Smooth muscle cell (in vitro differentiated cells): ENCODE results near the gene KLHL30. TPM values are rescaled to one million over a fixed set of nuclear protein-coding genes. Genes with fewer than 3 reads are reported as not detected.

Experiments
- DNase-seq: peaks from one replicate; lab custom pipeline; 2025; ENCODE audit not compliant: unreplicated experiment; lab: John Stamatoyannopoulos, UW
- H2AFZ ChIP-seq: fragments of 200-600 bp; sonication (generic); 2 replicates; pipeline ENCODE4 v1.6.0; 2016; ENCODE audit warnings: antibody characterized with exemption, low read depth, mild to moderate bottlenecking
- H3F3A ChIP-seq: fragments of 200-600 bp; sonication (generic); 2 replicates; pipeline ENCODE4 v1.6.0; 2017; ENCODE audit warnings: antibody characterized with exemption, low read depth
- H3K27ac ChIP-seq: fragments of 200-600 bp; sonication (generic); 2 replicates; pipeline ENCODE4 v1.5.1; 2016; ENCODE audit warnings: low read depth, mild to moderate bottlenecking
- H3K27me3 ChIP-seq: fragments of 200-600 bp; sonication (generic); 2 replicates; pipeline ENCODE4 v1.6.1; 2016; ENCODE audit warnings: low read depth, mild to moderate bottlenecking
- H3K36me3 ChIP-seq: fragments of 200-600 bp; sonication (generic); 2 replicates; pipeline ENCODE4 v1.5.1; 2016; ENCODE audit warnings: low read depth
- H3K4me1 ChIP-seq: fragments of 200-600 bp; sonication (generic); 2 replicates; pipeline ENCODE4 v1.5.1; 2016; ENCODE audit warnings: low read depth
- H3K4me2 ChIP-seq: fragments of 200-600 bp; sonication (generic); 2 replicates; pipeline ENCODE4 v1.6.0; 2016; ENCODE audit warnings: mild to moderate bottlenecking
- H3K4me3 ChIP-seq: fragments of 200-600 bp; sonication (generic); 2 replicates; pipeline ENCODE4 v1.5.1; 2016; ENCODE audit warnings: mild to moderate bottlenecking
- H3K79me2 ChIP-seq: fragments of 200-600 bp; sonication (generic); 2 replicates; pipeline ENCODE4 v1.6.0; 2016; ENCODE audit warnings: low read depth, mild to moderate bottlenecking
- H3K9ac ChIP-seq: fragments of 200-600 bp; sonication (generic); 2 replicates; pipeline ENCODE4 v1.6.0; 2016; ENCODE audit warnings: low read depth
- H3K9me3 ChIP-seq: fragments of 200-600 bp; sonication (generic); replicated peaks from 2 replicates; pipeline ENCODE4 v1.5.1; 2016; ENCODE audit warnings: low read depth
- H4K20me1 ChIP-seq: fragments of 200-600 bp; sonication (generic); 2 replicates; pipeline ENCODE4 v1.6.0; 2016; ENCODE audit warnings: low read depth
- CTCF ChIP-seq: fragments of 200-600 bp; sonication (generic); IDR thresholded peaks from 2 replicates; pipeline ENCODE4 v1.5.1; 2017; ENCODE audit warnings: borderline replicate concordance, mild to moderate bottlenecking, antibody characterized with exemption; ENCODE audit not compliant: insufficient read depth, poor library complexity, severe bottlenecking
- WGBS: methylation state at CpG from one replicate; pipeline ENCODE4 v1.1.7; 2016; ENCODE audit warnings: low lambda C conversion rate; 5-methylcytosine and 5-hydroxymethylcytosine counted together
- polyA plus RNA-seq: library from polyadenylated mRNA; unstranded; fragments of >200 nt; fragmentation: Nextera tagmentation; extraction: Ambion mirVana; gene quantifications from 2 replicates; pipeline ENCODE4 v1.2.1, GENCODE V29; 2016
- total RNA-seq: library from RNA; depleted of rRNA; stranded (reverse); fragments of >200 nt; gene quantifications from 2 replicates; pipeline ENCODE4 v1.2.3, GENCODE V29; 2014

KLHL30 gene
- total and polyA plus RNA-seq, 2 experiments from 2014 or later: 0.31 TPM; not detected in 1

GRCh38 chr2:238131761-238132462 lies 6.6 kb upstream of the KLHL30 start:
- H3K36me3 ChIP-seq: no peaks in the 10 kb centered on the region
- H3K9ac ChIP-seq: no peak overlapping the region
- H3K27ac ChIP-seq: no peak overlapping the region
- DNase-seq: no peak
- no peaks in the 10 kb centered on the region for H3K79me2 ChIP-seq
- H3K27me3 ChIP-seq: no peaks in the 10 kb centered on the region
- no peak overlapping the region for H3K4me3 ChIP-seq
- H3K4me2 ChIP-seq: no peak overlapping the region
- no peak for TF ChIP-seq CTCF
- no peaks in the 10 kb centered on the region for H3K4me1 ChIP-seq
- H3F3A ChIP-seq: no peaks in the 10 kb centered on the region
- no peaks in the 10 kb centered on the region for H3K9me3 ChIP-seq
- 90% methylated on average over 14 of the region's 14 CpGs for WGBS
- H2AFZ ChIP-seq: no peak overlapping the region
- no peaks in the 10 kb centered on the region for H4K20me1 ChIP-seq

- Histone ChIP-seq H2AFZ (no peak overlapping the region), H3K4me3 (no peak overlapping the region), H3K79me2 (no peaks in the 10 kb centered on the region), H3K4me1 (no peaks in the 10 kb centered on the region), H3F3A (no peaks in the 10 kb centered on the region), H4K20me1 (no peaks in the 10 kb centered on the region), H3K9ac (no peak overlapping the region), H3K4me2 (no peak overlapping the region), H3K9me3 (no peaks in the 10 kb centered on the region), H3K27ac (no peak overlapping the region), H3K27me3 (no peaks in the 10 kb centered on the region), H3K36me3 (no peaks in the 10 kb centered on the region)
- DNase-seq: no peak
- TF ChIP-seq CTCF: no peak
- 93% methylated on average over 23 of the region's 23 CpGs for WGBS
These were observed 5.7 kb upstream of the KLHL30 start for GRCh38 chr2:238132463-238133450.

GRCh38 chr2:238133499-238134392 lies 4.7 kb upstream of the KLHL30 start:
- H3K79me2 ChIP-seq: no peaks in the 10 kb centered on the region
- no peaks in the 10 kb centered on the region for H3K27me3 ChIP-seq
- no peaks in the 10 kb centered on the region for H4K20me1 ChIP-seq
- no peak overlapping the region for H3K9ac ChIP-seq
- no peak overlapping the region for H3K4me3 ChIP-seq
- no peak overlapping the region for H2AFZ ChIP-seq
- H3K36me3 ChIP-seq: no peaks in the 10 kb centered on the region
- 83% methylated on average over 14 of the region's 14 CpGs for WGBS
- H3K4me1 ChIP-seq: no peaks in the 10 kb centered on the region
- no peaks in the 10 kb centered on the region for H3F3A ChIP-seq
- no peak for DNase-seq
- no peak overlapping the region for H3K4me2 ChIP-seq
- H3K9me3 ChIP-seq: no peaks in the 10 kb centered on the region
- no peak for TF ChIP-seq CTCF
- no peak overlapping the region for H3K27ac ChIP-seq
